K562 (cell line): ENCODE data around the gene GTF2A1. TPM values are rescaled to one million over a fixed set of nuclear protein-coding genes. Genes with fewer than 3 reads are reported as not detected.

Source experiments
- ATAC-seq: fragments of 200-7000 bp; cut with Tn5 transposase; 3 replicates; pipeline ENCODE4 v1.9.1; 2020; ENCODE audit warnings: moderate library complexity
- BruUV-seq: library from RNA; stranded (reverse); fragments of 400-500 nt; replicated peaks from 2 replicates; lab custom pipeline; 2021; lab: Mats Ljungman, UMichigan
- CTCF ChIA-PET: fragments of 300-600 bp; formaldehyde crosslinking; extraction: SDS; loops from one replicate; lab custom pipeline; 2021; ENCODE audit warnings: low intra/inter-chr PET ratio; lab: Yijun Ruan, JAX
- POLR2A ChIA-PET: fragments of 300-600, 350-650 bp; sonication (Branson Sonifier 250); formaldehyde crosslinking; extraction: SDS; loops from one replicate; lab custom pipeline; 2021; ENCODE audit warnings: antibody characterized with exemption, inconsistent platforms; lab: Yijun Ruan, JAX
- DNase-seq, 4 experiments: peaks; one replicate each; pipeline versions ENCODE4 v3.0.0 to v3.0.0-alpha.2; 2011 to 2018; ENCODE audit warnings: low spot score in 3 of 4, mixed read lengths in 3 of 4; ENCODE audit errors: extremely low read depth in 1 of 4
- FAIRE-seq: peaks from 2 replicates; lab custom pipeline; 2011; peaks lifted over from hg19 to GRCh38; lab: Jason Lieb, UNC
- H2AFZ ChIP-seq: 2 replicates; pipeline ENCODE4 v1.6.0; 2011; ENCODE audit warnings: low read depth, low read length, control low read depth, inconsistent platforms
- H3K27ac ChIP-seq: fragments of 200-600 bp; 3 replicates; pipeline ENCODE4 v1.8.0; 2011; ENCODE audit warnings: low read depth, mild to moderate bottlenecking, control low read depth, inconsistent platforms, low read length, moderate library complexity, mixed read lengths; ENCODE audit errors: extremely low read depth
- H3K27me3 ChIP-seq, 2 experiments: fragments of 300-600 bp in 1 of 2; 2 replicates in 1 of 2; 3 replicates in 1 of 2; pipeline versions ENCODE4 v1.6.0 to v1.8.0; 2011; ENCODE audit warnings: inconsistent platforms in 2 of 2, low read length in 2 of 2, mild to moderate bottlenecking in 1 of 2, mixed read lengths in 1 of 2, moderate library complexity in 1 of 2; ENCODE audit not compliant: control insufficient read depth in 2 of 2, insufficient read depth in 2 of 2
- H3K36me3 ChIP-seq: fragments of 300-600 bp; 3 replicates; pipeline ENCODE4 v1.8.0; 2011; ENCODE audit warnings: mild to moderate bottlenecking, low read length, inconsistent platforms; ENCODE audit not compliant: control insufficient read depth, insufficient read depth
- H3K4me1 ChIP-seq, 2 experiments: fragments of 200-600 bp in 1 of 2; replicated peaks in 1 of 2; 2 replicates in 1 of 2; 3 replicates in 1 of 2; pipeline versions ENCODE4 v1.5.1 to v1.8.0; 2011; ENCODE audit warnings: inconsistent platforms in 2 of 2, low read length in 2 of 2, mild to moderate bottlenecking in 1 of 2, mixed read lengths in 1 of 2, moderate library complexity in 1 of 2; ENCODE audit not compliant: control insufficient read depth in 2 of 2, insufficient read depth in 2 of 2
- H3K4me2 ChIP-seq: 2 replicates; pipeline ENCODE4 v1.6.1; 2011; ENCODE audit warnings: low read length, control low read depth, inconsistent platforms, mixed read lengths; ENCODE audit not compliant: insufficient read depth
- H3K4me3 ChIP-seq: fragments of 200-600 bp; sonication (generic), shearing (Covaris generic); 2 replicates; pipeline ENCODE4 v1.5.1; 2016; ENCODE audit warnings: control low read depth, inconsistent platforms
- H3K79me2 ChIP-seq: fragments of 200-600 bp; 3 replicates; pipeline ENCODE4 v1.8.0; 2011; ENCODE audit warnings: low read length, inconsistent platforms; ENCODE audit not compliant: control insufficient read depth, insufficient read depth
- H3K9ac ChIP-seq, 2 experiments: 2 replicates each; pipeline versions ENCODE4 v1.6.0 to v1.6.1; 2011; ENCODE audit warnings: low read depth in 2 of 2, low read length in 2 of 2, control low read depth in 1 of 2, inconsistent platforms in 1 of 2, mild to moderate bottlenecking in 1 of 2, mixed read lengths in 1 of 2; ENCODE audit not compliant: insufficient read depth in 1 of 2
- H3K9me1 ChIP-seq: one replicate; pipeline ENCODE4 v1.6.0; 2011; ENCODE audit warnings: inconsistent platforms, mild to moderate bottlenecking, low read length, moderate library complexity; ENCODE audit not compliant: control insufficient read depth, insufficient read depth
- H3K9me3 ChIP-seq: replicated peaks from 2 replicates; pipeline ENCODE4 v1.5.1; 2011; ENCODE audit warnings: low read depth, low read length, inconsistent platforms; ENCODE audit not compliant: control insufficient read depth, insufficient read depth
- H4K20me1 ChIP-seq: replicated peaks from 2 replicates; pipeline ENCODE4 v1.6.1; 2011; ENCODE audit warnings: low read length, inconsistent platforms, mixed read lengths; ENCODE audit not compliant: control insufficient read depth, insufficient read depth
- ARID4B ChIP-seq: sonication (generic); formaldehyde crosslinking; IDR thresholded peaks from 2 replicates; pipeline ENCODE4 v1.8.0; 2022; ENCODE audit warnings: mild to moderate bottlenecking, missing genetic modification reagents
- CAMTA2 ChIP-seq: fragments of 250-450 bp; sonication (Bioruptor Pico); conservative IDR thresholded peaks from 2 replicates; pipeline ENCODE4 v1.5.1; 2022
- CBX3 ChIP-seq, 2 experiments: IDR thresholded peaks; 1 replicate in 1 of 2; 2 replicates in 1 of 2; pipeline ENCODE4 v1.6.1; 2012; ENCODE audit warnings: inconsistent platforms in 2 of 2, low read length in 2 of 2, borderline replicate concordance in 1 of 2, control low read depth in 1 of 2
- CGGBP1 ChIP-seq: fragments of 250-450 bp; sonication (Bioruptor Pico); IDR thresholded peaks from 2 replicates; pipeline ENCODE4 v1.9.0; 2021; ENCODE audit warnings: mild to moderate bottlenecking
- CREB1 ChIP-seq, 2 experiments: sonication (generic) in 1 of 2; formaldehyde crosslinking in 1 of 2; IDR thresholded peaks; 2 replicates each; pipeline versions ENCODE4 v1.6.1 to v1.8.0; 2012 to 2022; ENCODE audit warnings: inconsistent platforms in 1 of 2, mild to moderate bottlenecking in 1 of 2, missing genetic modification reagents in 1 of 2, moderate library complexity in 1 of 2
- CXXC5 ChIP-seq: fragments of 250-450 bp; sonication (Bioruptor Pico); IDR thresholded peaks from 2 replicates; pipeline ENCODE4 v1.8.0; 2022; ENCODE audit warnings: inconsistent platforms, mild to moderate bottlenecking, moderate library complexity
- ESRRB ChIP-seq: fragments of 250-450 bp; sonication (Bioruptor Pico); IDR thresholded peaks from 2 replicates; pipeline ENCODE4 v1.5.0; 2020; ENCODE audit warnings: mild to moderate bottlenecking, moderate library complexity, borderline replicate concordance
- L3MBTL2 ChIP-seq: fragments of 450-650 bp; IDR thresholded peaks from 2 replicates; pipeline ENCODE4 v1.6.1; 2016; ENCODE audit warnings: mild to moderate bottlenecking, moderate library complexity
- POLR3A ChIP-seq: IDR thresholded peaks from 2 replicates; pipeline ENCODE4 v1.6.1; 2011; ENCODE audit warnings: borderline replicate concordance, mild to moderate bottlenecking, moderate library complexity; ENCODE audit not compliant: insufficient read length, insufficient read depth; ENCODE audit errors: extremely low read depth
- RCOR1 ChIP-seq, 2 experiments: IDR thresholded peaks; 2 replicates each; pipeline ENCODE4 v1.6.1; 2012; ENCODE audit warnings: low read depth in 2 of 2, low read length in 2 of 2, borderline replicate concordance in 1 of 2, improper control_type of control experiment in 1 of 2
- SIN3B ChIP-seq: fragments of 450-650 bp; IDR thresholded peaks from 2 replicates; pipeline ENCODE4 v1.6.1; 2017; ENCODE audit warnings: low read depth, mild to moderate bottlenecking, moderate library complexity
- TBL1XR1 ChIP-seq, 2 experiments: IDR thresholded peaks; 2 replicates each; pipeline ENCODE4 v1.6.1; 2012; ENCODE audit warnings: improper control_type of control experiment in 2 of 2, low read length in 2 of 2, mild to moderate bottlenecking in 1 of 2
- TOE1 ChIP-seq, 2 experiments: fragments of 450-650 bp in 1 of 2; sonication (generic) in 1 of 2; formaldehyde crosslinking in 1 of 2; IDR thresholded peaks; 2 replicates each; pipeline versions ENCODE4 v1.7.1 to v1.8.0; 2016 to 2022; ENCODE audit warnings: borderline replicate concordance in 2 of 2, mild to moderate bottlenecking in 2 of 2, antibody characterized with exemption in 1 of 2, inconsistent platforms in 1 of 2, low read depth in 1 of 2, missing genetic modification reagents in 1 of 2, moderate library complexity in 1 of 2
- ZNF449 ChIP-seq: fragments of 250-450 bp; sonication (Bioruptor Pico); IDR thresholded peaks from 2 replicates; pipeline ENCODE4 v1.8.0; 2022; ENCODE audit warnings: moderate library complexity, mild to moderate bottlenecking, inconsistent platforms
- ZNF511 ChIP-seq: sonication (generic); formaldehyde crosslinking; IDR thresholded peaks from 2 replicates; pipeline ENCODE4 v1.8.0; 2022; ENCODE audit warnings: mild to moderate bottlenecking, missing genetic modification reagents
- WGBS: fragments of 100-300 bp; shearing (Covaris generic); methylation state at CpG from one replicate; pipeline ENCODE4 v1.1.6; 2016; ENCODE audit warnings: low coverage, mixed read lengths; ENCODE audit not compliant: insufficient coverage; ENCODE audit errors: missing lambda C conversion rate; 5-methylcytosine and 5-hydroxymethylcytosine counted together
- in situ Hi-C: fragments of 300-500 bp; cut with MboI; formaldehyde crosslinking; loops from 4 replicates; pipeline ENCODE4 v1.15.0; 2018; ENCODE audit warnings: inconsistent platforms, mixed read lengths
- intact Hi-C: fragments of 100-400 bp; cut with micrococcal nuclease; formaldehyde crosslinking; loops from 2 replicates; pipeline ENCODE4 v1.14.2; 2022
- polyA plus RNA-seq, 8 experiments: library from polyadenylated mRNA; depleted of rRNA in 4 of 8; stranded (reverse) in 5 of 8; unstranded in 3 of 8; fragments of >200 nt; fragmentation: Nextera tagmentation in 2 of 8; fragmentation: Illumina TruSeq in 1 of 8; extraction: Ambion mirVana in 2 of 8; extraction: Trizol in 1 of 8; gene quantifications; 2 replicates each; pipeline versions ENCODE4 v1.2.1 to v1.2.3, GENCODE V29; 2011 to 2014; ENCODE audit warnings: inconsistent platforms in 1 of 8, missing spikeins in 1 of 8
- total RNA-seq, 7 experiments: library from RNA; depleted of rRNA in 6 of 7; stranded (reverse); fragments of >200 nt in 6 of 7; fragmentation: Illumina TruSeq in 2 of 7; extraction: Trizol in 2 of 7; gene quantifications; 2 replicates each; pipeline versions ENCODE4 v1.2.1 to v1.2.3, GENCODE V29; 2011 to 2021; ENCODE audit warnings: low replicate concordance in 1 of 7

Gene GTF2A1
- total and polyA plus RNA-seq, 9 of the 15 experiments (the other 6 are each of a cell fraction or from before 2014, with no cell fraction given), result 3.4 to 22.8 (median 14.7) TPM

- BruUV-seq, result no TSS peak
- H3K4me3 ChIP-seq, result no peak overlapping the region
- peaks cover 0 to 16% of the 10 kb centered on the region in 2 experiments; a peak in 2 of 5 replicates for H3K4me1 ChIP-seq
- in situ Hi-C loops, result no loop called here
- ATAC-seq (no peak), FAIRE-seq (no peak), DNase-seq (no peak)
- H3K79me2 ChIP-seq, result no peaks in the 10 kb centered on the region
- no peaks in the 10 kb centered on the region for H3K9me1 ChIP-seq
- H2AFZ ChIP-seq, result no peak overlapping the region
- ChIA-PET POLR2A (interaction anchor here (0.9 kb wide), 1 partner anchor 11 kb away, joined by 3 read pairs; no protein-coding TSS in a partner anchor), CTCF (no interaction called here)
- H3K9ac ChIP-seq, result no peak overlapping the region
- H4K20me1 ChIP-seq, result no peaks in the 10 kb centered on the region
- H3K27me3 ChIP-seq, result no peaks in the 10 kb centered on the region
- intact Hi-C loops, result loop anchor here (5.0 to 10.0 kb wide), 2 partner anchors 47 to 310 kb away; partner anchors contain the start of gene TSHR
- no CpG with 5 or more reads among the region's 1 CpG for WGBS
- H3K27ac ChIP-seq, result no peak overlapping the region
- peaks cover 74% of the 10 kb centered on the region for H3K36me3 ChIP-seq
- H3K4me2 ChIP-seq, result no peak overlapping the region
- no peaks in the 10 kb centered on the region for H3K9me3 ChIP-seq
- TF ChIP-seq SIN3B, result no peak
- TF ChIP-seq CBX3 (IDR thresholded peaks at IDR 0.05; ENCODE audit: borderline replicate concordance in 1 of 2, low read length in 2 of 2), result no peak
- TF ChIP-seq CXXC5 (CRISPR knock-in tag), result no peak
- TF ChIP-seq CREB1 (IDR thresholded peaks at IDR 0.05), result no peak
- no peak for TF ChIP-seq CREB1 (CRISPR knock-in tag; IDR thresholded peaks at IDR 0.05)
- no peak for TF ChIP-seq L3MBTL2
- TF ChIP-seq ZNF511 (CRISPR knock-in tag), result no peak
- TF ChIP-seq POLR3A, result no peak
- TF ChIP-seq CGGBP1 (CRISPR knock-in tag), result no peak
- no peak for TF ChIP-seq ESRRB
- no peak for TF ChIP-seq CAMTA2
- no peak for TF ChIP-seq RCOR1 (IDR thresholded peaks at IDR 0.05; ENCODE audit: borderline replicate concordance in 1 of 2, low read depth in 2 of 2, low read length in 2 of 2)
- no peak for TF ChIP-seq ARID4B (CRISPR knock-in tag)
- no peak for TF ChIP-seq TBL1XR1 (IDR thresholded peaks at IDR 0.05; ENCODE audit: low read length in 2 of 2)
- TF ChIP-seq TOE1 (IDR thresholded peaks at IDR 0.05; ENCODE audit: borderline replicate concordance), result no peak
- no peak for TF ChIP-seq TOE1 (CRISPR knock-in tag; IDR thresholded peaks at IDR 0.05; ENCODE audit: borderline replicate concordance, low read depth)
- TF ChIP-seq ZNF449 (CRISPR knock-in tag), result no peak
Measured at GRCh38 chr14:81264671-81265070, 43.9 kb upstream of the GTF2A1 start.
